Body of pancreas (tissue), 4 donors: ENCODE measurements around the gene COA8.

Source experiments
- CTCF ChIP-seq, 7 experiments: fragments of 450-650 bp in 4 of 7; fragments of 200-600 bp in 3 of 7; sonication (generic) in 3 of 7; IDR thresholded peaks; one replicate each; pipeline ENCODE4 v1.5.1; 2016 to 2019; ENCODE audit warnings: antibody characterized with exemption in 7 of 7
- POLR2A ChIP-seq, 3 donors: fragments of 450-650 bp; IDR thresholded peaks; one replicate each; pipeline ENCODE4 v1.6.1; 2016; ENCODE audit warnings: antibody characterized with exemption in 3 of 3, mild to moderate bottlenecking in 2 of 3

- TF ChIP-seq POLR2A (IDR thresholded peaks at IDR 0.05): no peak
- no peak for TF ChIP-seq CTCF (IDR thresholded peaks at IDR 0.05)
Observed at GRCh38 chr14:103568952-103569351, 6.2 kb downstream of the COA8 start.
